HEK293 (cell line): ENCODE results near the gene LHFPL3.

ENCODE experiments used
- CTCF ChIA-PET: fragments of 350-600 bp; formaldehyde crosslinking; extraction: SDS; loops from one replicate; lab custom pipeline; 2021; ENCODE audit warnings: antibody characterized with exemption; lab: Yijun Ruan, JAX
- POLR2A ChIA-PET: fragments of 300-600 bp; formaldehyde crosslinking; extraction: SDS; loops from one replicate; lab custom pipeline; 2020; ENCODE audit warnings: antibody characterized with exemption, inconsistent platforms; lab: Yijun Ruan, JAX
- H3K27ac ChIP-seq: fragments of 200-500 bp; sonication (Bioruptor generic); 2 replicates; pipeline ENCODE4 v1.5.1; 2014; ENCODE audit warnings: low read depth, low read length, control low read depth, inconsistent platforms; ENCODE audit errors: extremely low read depth
- H3K36me3 ChIP-seq, 2 experiments: fragments of 200-500 bp in 1 of 2; sonication (Bioruptor generic) in 1 of 2; 1 replicate in 1 of 2; 2 replicates in 1 of 2; pipeline ENCODE4 v1.5.1; 2014 to 2017; ENCODE audit warnings: inconsistent platforms in 2 of 2, low read length in 2 of 2; ENCODE audit not compliant: control insufficient read depth in 2 of 2, insufficient read depth in 1 of 2
- H3K4me1 ChIP-seq: fragments of 200-500 bp; sonication (Bioruptor generic); 2 replicates; pipeline ENCODE4 v1.5.1; 2014; ENCODE audit warnings: mild to moderate bottlenecking, low read length, inconsistent platforms; ENCODE audit not compliant: control insufficient read depth, insufficient read depth
- H3K4me3 ChIP-seq: 2 replicates; pipeline ENCODE4 v1.5.1; 2011; ENCODE audit warnings: low read depth, mild to moderate bottlenecking, control low read depth, low read length, moderate library complexity
- H3K9me3 ChIP-seq: fragments of 200-500 bp; sonication (Bioruptor generic); 2 replicates; pipeline ENCODE4 v1.5.1; 2014; ENCODE audit warnings: low read depth, low read length, inconsistent platforms; ENCODE audit not compliant: control insufficient read depth, insufficient read depth
- EGR2 ChIP-seq: fragments of 450-650 bp; formaldehyde crosslinking; IDR thresholded peaks from 2 replicates; pipeline ENCODE4 v1.5.1; 2016; ENCODE audit warnings: low read depth, missing biosample characterization, missing genetic modification characterization
- ELK4 ChIP-seq: IDR thresholded peaks from 2 replicates; pipeline ENCODE4 v1.6.1; 2011; ENCODE audit warnings: mild to moderate bottlenecking, low read depth, low read length, borderline replicate concordance
- RBAK ChIP-seq: fragments of 450-650 bp; formaldehyde crosslinking; IDR thresholded peaks from 2 replicates; pipeline ENCODE4 v1.5.1; 2016; ENCODE audit warnings: missing biosample characterization, missing genetic modification characterization
- REPIN1 ChIP-seq: fragments of 450-650 bp; formaldehyde crosslinking; IDR thresholded peaks from 2 replicates; pipeline ENCODE4 v1.5.1; 2017; ENCODE audit warnings: missing biosample characterization, missing genetic modification characterization, low read depth
- WT1 ChIP-seq: fragments of 450-650 bp; formaldehyde crosslinking; IDR thresholded peaks from 2 replicates; pipeline ENCODE4 v1.5.1; 2016; ENCODE audit warnings: missing biosample characterization, missing genetic modification characterization
- YY2 ChIP-seq: fragments of 450-650 bp; formaldehyde crosslinking; IDR thresholded peaks from 2 replicates; pipeline ENCODE4 v1.5.1; 2016; ENCODE audit warnings: missing biosample characterization, missing genetic modification characterization
- ZFP37 ChIP-seq: fragments of 450-650 bp; formaldehyde crosslinking; IDR thresholded peaks from 2 replicates; pipeline ENCODE4 v1.5.1; 2016; ENCODE audit warnings: missing biosample characterization, missing genetic modification characterization
- ZFP41 ChIP-seq: fragments of 450-650 bp; formaldehyde crosslinking; IDR thresholded peaks from 2 replicates; pipeline ENCODE4 v1.5.1; 2016; ENCODE audit warnings: missing biosample characterization, missing genetic modification characterization, borderline replicate concordance
- ZNF157 ChIP-seq: fragments of 450-650 bp; formaldehyde crosslinking; IDR thresholded peaks from 2 replicates; pipeline ENCODE4 v1.5.1; 2016; ENCODE audit warnings: missing biosample characterization, missing genetic modification characterization
- ZNF184 ChIP-seq: fragments of 450-650 bp; IDR thresholded peaks from 2 replicates; pipeline ENCODE4 v1.5.1; 2018; ENCODE audit warnings: missing biosample characterization, mild to moderate bottlenecking, missing genetic modification characterization
- ZNF19 ChIP-seq: fragments of 450-650 bp; formaldehyde crosslinking; IDR thresholded peaks from 2 replicates; pipeline ENCODE4; 2016; ENCODE audit warnings: missing biosample characterization, missing genetic modification characterization, low read depth
- ZNF202 ChIP-seq: fragments of 450-650 bp; formaldehyde crosslinking; IDR thresholded peaks from 2 replicates; pipeline ENCODE4 v1.5.1; 2016; ENCODE audit warnings: missing biosample characterization, missing genetic modification characterization, borderline replicate concordance
- ZNF211 ChIP-seq: fragments of 450-650 bp; formaldehyde crosslinking; IDR thresholded peaks from 2 replicates; pipeline ENCODE4 v1.5.1; 2016; ENCODE audit warnings: low read depth, missing biosample characterization, missing genetic modification characterization
- ZNF214 ChIP-seq: fragments of 450-650 bp; formaldehyde crosslinking; IDR thresholded peaks from 2 replicates; pipeline ENCODE4 v1.5.1; 2017; ENCODE audit warnings: missing biosample characterization, mild to moderate bottlenecking, missing genetic modification characterization, borderline replicate concordance
- ZNF239 ChIP-seq: fragments of 450-650 bp; formaldehyde crosslinking; IDR thresholded peaks from 2 replicates; pipeline ENCODE4 v1.5.1; 2016; ENCODE audit warnings: missing biosample characterization, missing genetic modification characterization
- ZNF341 ChIP-seq: fragments of 450-650 bp; formaldehyde crosslinking; IDR thresholded peaks from 2 replicates; pipeline ENCODE4; 2016; ENCODE audit warnings: low read depth, missing biosample characterization, missing genetic modification characterization
- ZNF394 ChIP-seq: fragments of 450-650 bp; formaldehyde crosslinking; IDR thresholded peaks from 2 replicates; pipeline ENCODE4 v1.5.1; 2016; ENCODE audit warnings: missing biosample characterization, missing genetic modification characterization, mild to moderate bottlenecking, moderate library complexity, borderline replicate concordance
- ZNF423 ChIP-seq: fragments of 450-650 bp; formaldehyde crosslinking; IDR thresholded peaks from 2 replicates; pipeline ENCODE4 v1.5.1; 2016; ENCODE audit warnings: missing biosample characterization, missing genetic modification characterization
- ZNF488 ChIP-seq: fragments of 450-650 bp; formaldehyde crosslinking; IDR thresholded peaks from 2 replicates; pipeline ENCODE4 v1.5.1; 2016; ENCODE audit warnings: missing biosample characterization, missing genetic modification characterization
- ZNF544 ChIP-seq: fragments of 450-650 bp; formaldehyde crosslinking; IDR thresholded peaks from 2 replicates; pipeline ENCODE4 v1.5.0; 2017; ENCODE audit warnings: missing biosample characterization, missing genetic modification characterization
- ZNF548 ChIP-seq: fragments of 450-650 bp; formaldehyde crosslinking; IDR thresholded peaks from 2 replicates; pipeline ENCODE4 v1.5.1; 2016; ENCODE audit warnings: missing biosample characterization, missing genetic modification characterization
- ZNF610 ChIP-seq: fragments of 450-650 bp; formaldehyde crosslinking; IDR thresholded peaks from 2 replicates; pipeline ENCODE4 v1.5.1; 2016; ENCODE audit warnings: missing biosample characterization, missing genetic modification characterization, borderline replicate concordance
- ZNF621 ChIP-seq: fragments of 450-650 bp; formaldehyde crosslinking; IDR thresholded peaks from 2 replicates; pipeline ENCODE4 v1.5.1; 2017; ENCODE audit warnings: missing biosample characterization, missing genetic modification characterization
- ZNF776 ChIP-seq: fragments of 450-650 bp; formaldehyde crosslinking; IDR thresholded peaks from 2 replicates; pipeline ENCODE4 v1.5.0; 2017; ENCODE audit warnings: missing biosample characterization, missing genetic modification characterization, borderline replicate concordance
- ZNF777 ChIP-seq: fragments of 450-650 bp; formaldehyde crosslinking; IDR thresholded peaks from 2 replicates; pipeline ENCODE4 v1.5.1; 2017; ENCODE audit warnings: missing biosample characterization, missing genetic modification characterization, borderline replicate concordance
- ZNF792 ChIP-seq: fragments of 450-650 bp; formaldehyde crosslinking; IDR thresholded peaks from 2 replicates; pipeline ENCODE4 v1.5.1; 2016; ENCODE audit warnings: missing biosample characterization, missing genetic modification characterization
- ZNF837 ChIP-seq: fragments of 450-650 bp; formaldehyde crosslinking; IDR thresholded peaks from 2 replicates; pipeline ENCODE4 v1.5.1; 2016; ENCODE audit warnings: missing biosample characterization, missing genetic modification characterization
- ZNF843 ChIP-seq: fragments of 450-650 bp; formaldehyde crosslinking; IDR thresholded peaks from 2 replicates; pipeline ENCODE4 v1.5.1; 2016; ENCODE audit warnings: missing biosample characterization, missing genetic modification characterization
- ZXDB ChIP-seq: fragments of 450-650 bp; formaldehyde crosslinking; IDR thresholded peaks from 2 replicates; pipeline ENCODE4 v1.5.1; 2016; ENCODE audit warnings: missing biosample characterization, missing genetic modification characterization
- TF ChIP-seq, protein P1 (sequence below): fragments of 450-650 bp; formaldehyde crosslinking; IDR thresholded peaks from 2 replicates; pipeline ENCODE4; 2016; ENCODE audit warnings: missing biosample characterization, missing genetic modification characterization
- TF ChIP-seq, protein P2 (sequence below): fragments of 450-650 bp; formaldehyde crosslinking; IDR thresholded peaks from 2 replicates; pipeline ENCODE4 v1.5.1; 2016; ENCODE audit warnings: missing biosample characterization, missing genetic modification characterization, borderline replicate concordance

LHFPL3 gene

GRCh38 chr7:104664648-104665047 lies 336.2 kb downstream of the LHFPL3 start:
- CTCF ChIA-PET, result interaction anchor here (0.8 kb wide), 1 partner anchor 22 kb away, joined by 3 read pairs; no protein-coding TSS in a partner anchor
- no peak for TF ChIP-seq YY2 (tag by site-specific recombination)
- TF ChIP-seq ZNF548 (tag by site-specific recombination), result no peak
- TF ChIP-seq ZNF423 (tag by site-specific recombination), result no peak
- no peak for TF ChIP-seq ZNF610 (tag by site-specific recombination)
- TF ChIP-seq REPIN1 (tag by site-specific recombination), result no peak
- TF ChIP-seq ZXDB (tag by site-specific recombination), result no peak
- no peak for TF ChIP-seq ZNF157 (tag by site-specific recombination)
- TF ChIP-seq ELK4, result no peak
- no peak for TF ChIP-seq ZNF19
- no peak for TF ChIP-seq WT1
- no peak for TF ChIP-seq ZNF776 (tag by site-specific recombination)
- no peak for TF ChIP-seq ZNF843 (tag by site-specific recombination)
- TF ChIP-seq ZNF239 (tag by site-specific recombination), result no peak
- TF ChIP-seq, protein P1, sequence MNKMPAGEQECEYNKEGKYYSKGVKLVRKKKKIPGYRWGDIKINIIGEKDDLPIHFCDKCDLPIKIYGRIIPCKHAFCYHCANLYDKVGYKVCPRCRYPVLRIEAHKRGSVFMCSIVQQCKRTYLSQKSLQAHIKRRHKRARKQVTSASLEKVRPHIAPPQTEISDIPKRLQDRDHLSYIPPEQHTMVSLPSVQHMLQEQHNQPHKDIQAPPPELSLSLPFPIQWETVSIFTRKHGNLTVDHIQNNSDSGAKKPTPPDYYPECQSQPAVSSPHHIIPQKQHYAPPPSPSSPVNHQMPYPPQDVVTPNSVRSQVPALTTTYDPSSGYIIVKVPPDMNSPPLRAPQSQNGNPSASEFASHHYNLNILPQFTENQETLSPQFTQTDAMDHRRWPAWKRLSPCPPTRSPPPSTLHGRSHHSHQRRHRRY (tag by site-specific recombination), result no peak
- TF ChIP-seq ZFP41 (tag by site-specific recombination), result no peak
- no peak for TF ChIP-seq ZNF544 (tag by site-specific recombination)
- Histone ChIP-seq H3K27ac (no peak overlapping the region), H3K36me3 (no peaks in the 10 kb centered on the region), H3K4me1 (no peaks in the 10 kb centered on the region), H3K4me3 (no peak overlapping the region), H3K9me3 (no peaks in the 10 kb centered on the region)
- POLR2A ChIA-PET, result no interaction called here

DNA sequence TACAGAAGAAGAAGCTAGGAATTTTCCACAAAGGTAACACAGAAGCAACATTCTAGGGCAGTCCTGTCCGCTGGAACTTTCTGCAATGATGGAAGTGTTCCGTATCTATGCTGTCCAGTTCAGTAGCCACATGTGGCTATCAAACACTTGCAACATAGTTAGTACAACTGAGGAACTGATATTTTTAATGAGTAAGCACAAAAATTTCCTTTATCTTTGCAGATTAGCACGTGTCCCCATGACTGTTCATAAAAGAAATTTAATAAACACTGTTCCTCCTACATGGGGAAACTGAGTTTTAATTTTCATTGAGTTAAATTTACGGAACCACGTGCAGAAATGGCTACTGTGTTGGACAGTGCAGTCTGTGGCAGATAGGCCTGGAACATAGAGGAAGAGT lies 349.2 kb downstream of the LHFPL3 start:
- CTCF ChIA-PET, result no interaction called here
- no peak overlapping the region for H3K4me3 ChIP-seq

GRCh38 chr7:104679085-104679484 lies 350.7 kb downstream of the LHFPL3 start:
- no peaks in the 10 kb centered on the region for H3K4me1 ChIP-seq
- CTCF ChIA-PET, result no interaction called here
- POLR2A ChIA-PET, result no interaction called here
- H3K9me3 ChIP-seq, result no peaks in the 10 kb centered on the region
- no peak overlapping the region for H3K4me3 ChIP-seq
- H3K27ac ChIP-seq, result no peak overlapping the region
- no peaks in the 10 kb centered on the region for H3K36me3 ChIP-seq
- TF ChIP-seq ZNF837 (tag by site-specific recombination) (no peak), ZNF488 (tag by site-specific recombination) (no peak), ZFP37 (no peak), ZNF202 (tag by site-specific recombination) (no peak), ZNF621 (no peak), ZNF214 (no peak)
- TF ChIP-seq, protein P2, sequence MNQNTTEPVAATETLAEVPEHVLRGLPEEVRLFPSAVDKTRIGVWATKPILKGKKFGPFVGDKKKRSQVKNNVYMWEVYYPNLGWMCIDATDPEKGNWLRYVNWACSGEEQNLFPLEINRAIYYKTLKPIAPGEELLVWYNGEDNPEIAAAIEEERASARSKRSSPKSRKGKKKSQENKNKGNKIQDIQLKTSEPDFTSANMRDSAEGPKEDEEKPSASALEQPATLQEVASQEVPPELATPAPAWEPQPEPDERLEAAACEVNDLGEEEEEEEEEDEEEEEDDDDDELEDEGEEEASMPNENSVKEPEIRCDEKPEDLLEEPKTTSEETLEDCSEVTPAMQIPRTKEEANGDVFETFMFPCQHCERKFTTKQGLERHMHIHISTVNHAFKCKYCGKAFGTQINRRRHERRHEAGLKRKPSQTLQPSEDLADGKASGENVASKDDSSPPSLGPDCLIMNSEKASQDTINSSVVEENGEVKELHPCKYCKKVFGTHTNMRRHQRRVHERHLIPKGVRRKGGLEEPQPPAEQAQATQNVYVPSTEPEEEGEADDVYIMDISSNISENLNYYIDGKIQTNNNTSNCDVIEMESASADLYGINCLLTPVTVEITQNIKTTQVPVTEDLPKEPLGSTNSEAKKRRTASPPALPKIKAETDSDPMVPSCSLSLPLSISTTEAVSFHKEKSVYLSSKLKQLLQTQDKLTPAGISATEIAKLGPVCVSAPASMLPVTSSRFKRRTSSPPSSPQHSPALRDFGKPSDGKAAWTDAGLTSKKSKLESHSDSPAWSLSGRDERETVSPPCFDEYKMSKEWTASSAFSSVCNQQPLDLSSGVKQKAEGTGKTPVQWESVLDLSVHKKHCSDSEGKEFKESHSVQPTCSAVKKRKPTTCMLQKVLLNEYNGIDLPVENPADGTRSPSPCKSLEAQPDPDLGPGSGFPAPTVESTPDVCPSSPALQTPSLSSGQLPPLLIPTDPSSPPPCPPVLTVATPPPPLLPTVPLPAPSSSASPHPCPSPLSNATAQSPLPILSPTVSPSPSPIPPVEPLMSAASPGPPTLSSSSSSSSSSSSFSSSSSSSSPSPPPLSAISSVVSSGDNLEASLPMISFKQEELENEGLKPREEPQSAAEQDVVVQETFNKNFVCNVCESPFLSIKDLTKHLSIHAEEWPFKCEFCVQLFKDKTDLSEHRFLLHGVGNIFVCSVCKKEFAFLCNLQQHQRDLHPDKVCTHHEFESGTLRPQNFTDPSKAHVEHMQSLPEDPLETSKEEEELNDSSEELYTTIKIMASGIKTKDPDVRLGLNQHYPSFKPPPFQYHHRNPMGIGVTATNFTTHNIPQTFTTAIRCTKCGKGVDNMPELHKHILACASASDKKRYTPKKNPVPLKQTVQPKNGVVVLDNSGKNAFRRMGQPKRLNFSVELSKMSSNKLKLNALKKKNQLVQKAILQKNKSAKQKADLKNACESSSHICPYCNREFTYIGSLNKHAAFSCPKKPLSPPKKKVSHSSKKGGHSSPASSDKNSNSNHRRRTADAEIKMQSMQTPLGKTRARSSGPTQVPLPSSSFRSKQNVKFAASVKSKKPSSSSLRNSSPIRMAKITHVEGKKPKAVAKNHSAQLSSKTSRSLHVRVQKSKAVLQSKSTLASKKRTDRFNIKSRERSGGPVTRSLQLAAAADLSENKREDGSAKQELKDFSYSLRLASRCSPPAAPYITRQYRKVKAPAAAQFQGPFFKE (tag by site-specific recombination), result no peak

More for the DNA sequence above, 349.2 kb downstream of the LHFPL3 start:
- no peaks in the 10 kb centered on the region for H3K36me3 ChIP-seq
- no peaks in the 10 kb centered on the region for H3K4me1 ChIP-seq
- H3K9me3 ChIP-seq, result no peaks in the 10 kb centered on the region
- no peak overlapping the region for H3K27ac ChIP-seq
- no peak for TF ChIP-seq EGR2 (tag by site-specific recombination)
- no peak for TF ChIP-seq ZNF211
- TF ChIP-seq ZNF341, result no peak
- no peak for TF ChIP-seq ZNF184
- no peak for TF ChIP-seq ZNF792 (tag by site-specific recombination)
- TF ChIP-seq ZNF777, result no peak
- no peak for TF ChIP-seq ZNF394 (tag by site-specific recombination)
- TF ChIP-seq RBAK (tag by site-specific recombination), result no peak
- POLR2A ChIA-PET, result no interaction called here
